ENCODE measurements around the gene SLC43A3. TPM values are rescaled to one million over a fixed set of nuclear protein-coding genes. Genes with fewer than 3 reads are reported as not detected.
"Not testable (repeated sequence)": the region's sequence is repeated elsewhere in the genome, so short reads cannot be mapped to it uniquely, and the experiment has no call there.

The SLC43A3 gene
- total and polyA plus RNA-seq, 9 donors = 19.9 to 43.5 (median 28.4) TPM

- Histone ChIP-seq H3K36me3 (ENCODE audit: control insufficient read depth, insufficient read depth, low read length) (no peaks in the 10 kb centered on the region), H3K27me3 (ENCODE audit: control insufficient read depth, insufficient read depth, low read length) (peaks cover 86% of the 10 kb centered on the region), H3K4me3 (ENCODE audit: low read length) (peak within 1 kb of the TSS; percentile 42), H3K4me1 (ENCODE audit: control insufficient read depth, insufficient read depth, low read length) (peaks cover 75% of the 10 kb centered on the region), H3K9me3 (replicated peaks; ENCODE audit: control insufficient read depth, low read depth, low read length) (no peaks in the 10 kb centered on the region), H3K27ac (ENCODE audit: low read length) (peak within 1 kb of the TSS; percentile 20)
- under 1% methylated on average over 45 of the region's 66 CpGs for WGBS (ENCODE audit: insufficient coverage)
- DNase-seq = peak; percentile 70
Observed at GRCh38 chr11:57460022-57460757, 33.3 kb upstream of the SLC43A3 start, which contains the start of gene RTN4RL2. TSS of gene RTN4RL2 (plus strand) at chr11:57460528. CDS start at chr11:57460866, 338 bp downstream.

- peaks cover 81% of the 10 kb centered on the region for H3K27me3 ChIP-seq (ENCODE audit: control insufficient read depth, insufficient read depth, low read length)
- peaks cover 67% of the 10 kb centered on the region for H3K4me1 ChIP-seq (ENCODE audit: control insufficient read depth, insufficient read depth, low read length)
- H3K36me3 ChIP-seq (ENCODE audit: control insufficient read depth, insufficient read depth, low read length) = no peaks in the 10 kb centered on the region
- no peaks in the 10 kb centered on the region for H3K9me3 ChIP-seq (replicated peaks; ENCODE audit: control insufficient read depth, low read depth, low read length)
- no peak overlapping the region for H3K27ac ChIP-seq (ENCODE audit: low read length)
- peak overlapping the region; percentile 38 for H3K4me3 ChIP-seq (ENCODE audit: low read length)
- WGBS (ENCODE audit: insufficient coverage) = under 1% methylated on average over 48 of the region's 62 CpGs
- no peak for DNase-seq
Observed at GRCh38 chr11:57459164-57460021, 32.5 kb upstream of the SLC43A3 start.

- Histone ChIP-seq H3K27me3 (ENCODE audit: control insufficient read depth, insufficient read depth, low read length) (peaks cover 73% of the 10 kb centered on the region), H3K9me3 (replicated peaks; ENCODE audit: control insufficient read depth, low read depth, low read length) (no peaks in the 10 kb centered on the region), H3K27ac (ENCODE audit: low read length) (no peak overlapping the region), H3K4me1 (ENCODE audit: control insufficient read depth, insufficient read depth, low read length) (peaks cover 59% of the 10 kb centered on the region), H3K36me3 (ENCODE audit: control insufficient read depth, insufficient read depth, low read length) (no peaks in the 10 kb centered on the region), H3K4me3 (ENCODE audit: low read length) (peak overlapping the region; percentile 22)
- WGBS (ENCODE audit: insufficient coverage) = under 1% methylated on average over 32 of the region's 44 CpGs
- DNase-seq = peak; percentile 48
Observed at GRCh38 chr11:57458410-57459163, 31.7 kb upstream of the SLC43A3 start.

GRCh38 chr11:57458060-57458409, 31.1 kb upstream of the SLC43A3 start:
- Histone ChIP-seq H3K27ac (ENCODE audit: low read length) (no peak overlapping the region), H3K4me3 (ENCODE audit: low read length) (peak overlapping the region; percentile 22), H3K27me3 (ENCODE audit: control insufficient read depth, insufficient read depth, low read length) (peaks cover 68% of the 10 kb centered on the region), H3K36me3 (ENCODE audit: control insufficient read depth, insufficient read depth, low read length) (no peaks in the 10 kb centered on the region), H3K4me1 (ENCODE audit: control insufficient read depth, insufficient read depth, low read length) (peaks cover 54% of the 10 kb centered on the region), H3K9me3 (replicated peaks; ENCODE audit: control insufficient read depth, low read depth, low read length) (no peaks in the 10 kb centered on the region)
- DNase-seq = no peak
- 2% methylated on average over 13 of the region's 16 CpGs for WGBS (ENCODE audit: insufficient coverage)

- Histone ChIP-seq H3K27me3 (ENCODE audit: control insufficient read depth, insufficient read depth, low read length) (peaks cover 64% of the 10 kb centered on the region), H3K4me3 (ENCODE audit: low read length) (no peak overlapping the region), H3K27ac (ENCODE audit: low read length) (no peak overlapping the region), H3K36me3 (ENCODE audit: control insufficient read depth, insufficient read depth, low read length) (no peaks in the 10 kb centered on the region), H3K4me1 (ENCODE audit: control insufficient read depth, insufficient read depth, low read length) (peaks cover 50% of the 10 kb centered on the region), H3K9me3 (replicated peaks; ENCODE audit: control insufficient read depth, low read depth, low read length) (no peaks in the 10 kb centered on the region)
- no peak for DNase-seq
- WGBS (ENCODE audit: insufficient coverage) = 0% methylated on average over 1 of the region's 7 CpGs
Observed at GRCh38 chr11:57457643-57458023, 30.7 kb upstream of the SLC43A3 start.

- Histone ChIP-seq H3K4me3 (ENCODE audit: low read length) (no peak overlapping the region), H3K27me3 (ENCODE audit: control insufficient read depth, insufficient read depth, low read length) (peaks cover 58% of the 10 kb centered on the region)
Observed at GRCh38 chr11:57456960-57457642, 30.2 kb upstream of the SLC43A3 start.

GRCh38 chr11:57453543-57454177, 26.7 kb upstream of the SLC43A3 start:
- Histone ChIP-seq H3K27me3 (ENCODE audit: control insufficient read depth, insufficient read depth, low read length) (peaks cover 33% of the 10 kb centered on the region), H3K36me3 (ENCODE audit: control insufficient read depth, insufficient read depth, low read length) (no peaks in the 10 kb centered on the region), H3K4me3 (ENCODE audit: low read length) (no peak overlapping the region), H3K4me1 (ENCODE audit: control insufficient read depth, insufficient read depth, low read length) (peaks cover 17% of the 10 kb centered on the region), H3K27ac (ENCODE audit: low read length) (no peak overlapping the region), H3K9me3 (replicated peaks; ENCODE audit: control insufficient read depth, low read depth, low read length) (no peaks in the 10 kb centered on the region)
- WGBS (ENCODE audit: insufficient coverage) = 67% methylated on average over 1 of the region's 2 CpGs
- DNase-seq = no peak

More at GRCh38 chr11:57456960-57457642, 30.2 kb upstream of the SLC43A3 start:
- peaks cover 45% of the 10 kb centered on the region for H3K4me1 ChIP-seq (ENCODE audit: control insufficient read depth, insufficient read depth, low read length)
- 10% methylated on average over 13 of the region's 19 CpGs for WGBS (ENCODE audit: insufficient coverage)
- H3K36me3 ChIP-seq (ENCODE audit: control insufficient read depth, insufficient read depth, low read length) = no peaks in the 10 kb centered on the region
- no peaks in the 10 kb centered on the region for H3K9me3 ChIP-seq (replicated peaks; ENCODE audit: control insufficient read depth, low read depth, low read length)
- DNase-seq = peak; percentile 94
- no peak overlapping the region for H3K27ac ChIP-seq (ENCODE audit: low read length)

GRCh38 chr11:57446055-57446454, 19.1 kb upstream of the SLC43A3 start:
- peaks cover 12% of the 10 kb centered on the region for H3K27me3 ChIP-seq (ENCODE audit: control insufficient read depth, insufficient read depth, low read length)
- no peak overlapping the region for H3K27ac ChIP-seq (ENCODE audit: low read length)
- no peak for DNase-seq
- 67% methylated on average over 1 of the region's 1 CpG for WGBS (ENCODE audit: insufficient coverage)
- H3K9me3 ChIP-seq (replicated peaks; ENCODE audit: control insufficient read depth, low read depth, low read length) = no peaks in the 10 kb centered on the region
- H3K36me3 ChIP-seq (ENCODE audit: control insufficient read depth, insufficient read depth, low read length) = no peaks in the 10 kb centered on the region
- H3K4me3 ChIP-seq (ENCODE audit: low read length) = no peak overlapping the region
- H3K4me1 ChIP-seq (ENCODE audit: control insufficient read depth, insufficient read depth, low read length) = no peaks in the 10 kb centered on the region

GRCh38 chr11:57445122-57445394, 18.1 kb upstream of the SLC43A3 start:
- not testable (repeated sequence) for DNase-seq; H3K36me3 ChIP-seq (ENCODE audit: control insufficient read depth, insufficient read depth, low read length); H3K9me3 ChIP-seq (replicated peaks; ENCODE audit: control insufficient read depth, low read depth, low read length); H3K4me3 ChIP-seq (ENCODE audit: low read length); H3K4me1 ChIP-seq (ENCODE audit: control insufficient read depth, insufficient read depth, low read length); H3K27ac ChIP-seq (ENCODE audit: low read length); H3K27me3 ChIP-seq (ENCODE audit: control insufficient read depth, insufficient read depth, low read length)
- WGBS (ENCODE audit: insufficient coverage) = 73% methylated on average over 4 of the region's 9 CpGs

Measured in muscle of leg (tissue), 11 donors.